GM23338 (cell line): ENCODE results near the gene IGLL5.
"Not testable (repeated sequence)": the region's sequence is repeated elsewhere in the genome, so short reads cannot be mapped to it uniquely, and the experiment has no call there.

Experiments used
- CREB1 ChIP-seq: fragments of 250-450 bp; sonication (Bioruptor Pico); IDR thresholded peaks from 2 replicates; pipeline ENCODE4 v1.5.0; 2020; ENCODE audit warnings: low read depth, mild to moderate bottlenecking, moderate library complexity
- ETS1 ChIP-seq: IDR thresholded peaks from 2 replicates; pipeline ENCODE4 v1.6.1; 2016; ENCODE audit warnings: antibody characterized with exemption
- EZH2 ChIP-seq: fragments of 200-600 bp; sonication (generic); IDR thresholded peaks from one replicate; pipeline ENCODE4 v1.8.0; 2017; ENCODE audit warnings: antibody characterized with exemption, mild to moderate bottlenecking, low read depth; ENCODE audit not compliant: unreplicated experiment
- EZH2phosphoT487 ChIP-seq: fragments of 200-600 bp; sonication (generic); IDR thresholded peaks from one replicate; pipeline ENCODE4 v1.8.1; 2018; ENCODE audit warnings: antibody characterized with exemption; ENCODE audit not compliant: unreplicated experiment
- JUNB ChIP-seq: IDR thresholded peaks from one replicate; pipeline ENCODE4 v1.6.1; 2016; ENCODE audit warnings: antibody characterized with exemption; ENCODE audit not compliant: unreplicated experiment
- POLR2AphosphoS5 ChIP-seq: IDR thresholded peaks from 2 replicates; pipeline ENCODE4 v1.6.1; 2016; ENCODE audit warnings: antibody characterized with exemption, low read depth
- ZNF331 ChIP-seq: fragments of 250-450 bp; sonication (Bioruptor Pico); IDR thresholded peaks from 2 replicates; pipeline ENCODE4 v1.5.0; 2020; ENCODE audit warnings: low read depth, mild to moderate bottlenecking, moderate library complexity
- TF ChIP-seq, protein P1 (sequence below), 2 experiments: fragments of 200-600 bp in 1 of 2; sonication (generic) in 1 of 2; conservative IDR thresholded peaks; 2 replicates each; pipeline versions ENCODE4 v1.5.1 to v1.6.1; 2016 to 2017; ENCODE audit warnings: antibody characterized with exemption in 2 of 2, low read depth in 2 of 2, mild to moderate bottlenecking in 2 of 2, moderate library complexity in 1 of 2

DNA sequence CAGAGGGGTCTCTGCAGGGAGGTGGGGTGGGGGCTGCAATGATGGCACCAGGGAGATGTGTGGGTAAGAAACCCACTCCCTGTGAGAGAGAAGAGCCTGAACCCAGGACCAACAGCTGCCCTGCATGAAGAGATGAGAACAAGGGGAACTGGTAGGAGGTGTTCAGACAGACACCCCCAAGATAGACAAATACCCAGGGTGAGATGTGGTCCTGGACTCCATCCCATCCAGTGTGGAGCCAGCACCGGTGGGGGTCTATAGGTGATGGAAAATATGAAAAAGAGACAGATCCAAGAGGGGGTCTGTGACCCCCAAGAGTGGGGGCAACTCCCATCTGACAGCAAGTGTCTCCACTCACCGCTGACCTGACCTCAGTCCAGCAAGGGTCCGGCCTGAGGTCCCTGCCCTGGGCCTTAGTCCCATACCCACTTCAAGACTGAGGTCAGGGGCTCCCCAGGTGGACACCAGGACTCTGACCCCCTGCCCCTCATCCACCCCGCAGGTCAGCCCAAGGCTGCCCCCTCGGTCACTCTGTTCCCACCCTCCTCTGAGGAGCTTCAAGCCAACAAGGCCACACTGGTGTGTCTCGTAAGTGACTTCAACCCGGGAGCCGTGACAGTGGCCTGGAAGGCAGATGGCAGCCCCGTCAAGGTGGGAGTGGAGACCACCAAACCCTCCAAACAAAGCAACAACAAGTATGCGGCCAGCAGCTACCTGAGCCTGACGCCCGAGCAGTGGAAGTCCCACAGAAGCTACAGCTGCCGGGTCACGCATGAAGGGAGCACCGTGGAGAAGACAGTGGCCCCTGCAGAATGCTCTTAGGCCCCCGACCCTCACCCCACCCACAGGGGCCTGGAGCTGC, 34.7 kb downstream of the IGLL5 start:
- TF ChIP-seq EZH2; POLR2AphosphoS5; EZH2phosphoT487; CREB1 (CRISPR knock-in tag); ZNF331 (CRISPR knock-in tag); JUNB; ETS1: not testable (repeated sequence)
- TF ChIP-seq, protein P1, sequence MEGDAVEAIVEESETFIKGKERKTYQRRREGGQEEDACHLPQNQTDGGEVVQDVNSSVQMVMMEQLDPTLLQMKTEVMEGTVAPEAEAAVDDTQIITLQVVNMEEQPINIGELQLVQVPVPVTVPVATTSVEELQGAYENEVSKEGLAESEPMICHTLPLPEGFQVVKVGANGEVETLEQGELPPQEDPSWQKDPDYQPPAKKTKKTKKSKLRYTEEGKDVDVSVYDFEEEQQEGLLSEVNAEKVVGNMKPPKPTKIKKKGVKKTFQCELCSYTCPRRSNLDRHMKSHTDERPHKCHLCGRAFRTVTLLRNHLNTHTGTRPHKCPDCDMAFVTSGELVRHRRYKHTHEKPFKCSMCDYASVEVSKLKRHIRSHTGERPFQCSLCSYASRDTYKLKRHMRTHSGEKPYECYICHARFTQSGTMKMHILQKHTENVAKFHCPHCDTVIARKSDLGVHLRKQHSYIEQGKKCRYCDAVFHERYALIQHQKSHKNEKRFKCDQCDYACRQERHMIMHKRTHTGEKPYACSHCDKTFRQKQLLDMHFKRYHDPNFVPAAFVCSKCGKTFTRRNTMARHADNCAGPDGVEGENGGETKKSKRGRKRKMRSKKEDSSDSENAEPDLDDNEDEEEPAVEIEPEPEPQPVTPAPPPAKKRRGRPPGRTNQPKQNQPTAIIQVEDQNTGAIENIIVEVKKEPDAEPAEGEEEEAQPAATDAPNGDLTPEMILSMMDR (conservative IDR thresholded peaks at IDR 0.05; ENCODE audit: low read depth in 2 of 2) = not testable (repeated sequence)
